Right atrium auricular region (tissue), 2 donors: ENCODE results near the gene EIF4E2. TPM values are rescaled to one million over a fixed set of nuclear protein-coding genes. Genes with fewer than 3 reads are reported as not detected.

ENCODE experiments used
- DNase-seq: peaks from one replicate; pipeline ENCODE4 v3.0.0-alpha.2; 2019; ENCODE audit warnings: low spot score
- H3K27ac ChIP-seq, 2 donors: fragments of 200-600 bp; sonication (generic); 1 replicate in 1 of 2; 2 replicates in 1 of 2; pipeline ENCODE4 v1.5.1; 2016 to 2019
- H3K27me3 ChIP-seq, 2 donors: fragments of 200-600 bp; sonication (generic); one replicate each; pipeline versions ENCODE4 v1.5.1 to v1.6.0; 2017 to 2019
- H3K36me3 ChIP-seq: fragments of 200-600 bp; sonication (generic); one replicate; pipeline ENCODE4 v1.5.1; 2016
- H3K4me1 ChIP-seq, 2 donors: fragments of 200-600 bp; sonication (generic); one replicate each; pipeline versions ENCODE4 v1.5.1 to v1.6.0; 2017 to 2019
- H3K4me3 ChIP-seq, 2 donors: fragments of 200-600 bp; sonication (generic); 1 replicate in 1 of 2; 2 replicates in 1 of 2; pipeline ENCODE4 v1.5.1; 2017 to 2019; ENCODE audit warnings: mild to moderate bottlenecking in 1 of 2, moderate library complexity in 1 of 2
- H3K9me3 ChIP-seq, 2 donors: fragments of 200-600 bp; sonication (generic); one replicate each; pipeline ENCODE4 v1.5.1; 2019
- CTCF ChIP-seq, 2 donors: fragments of 200-600 bp; sonication (generic); IDR thresholded peaks; one replicate each; pipeline ENCODE4 v1.5.1; 2019; ENCODE audit warnings: antibody characterized with exemption in 2 of 2
- total RNA-seq, 2 donors: library from RNA; depleted of rRNA; stranded (reverse); fragments of >200 nt; gene quantifications; one replicate each; pipeline ENCODE4 v1.1.0, GENCODE V29; 2016

EIF4E2 gene
- total RNA-seq, 2 donors from 2014 or later = 23.3 to 23.4 TPM

GRCh38 chr2:232613538-232614134 is 63.1 kb downstream of the EIF4E2 start:
- Histone ChIP-seq H3K36me3 (no peaks in the 10 kb centered on the region), H3K27me3 (no peaks in the 10 kb centered on the region), H3K9me3 (no peaks in the 10 kb centered on the region), H3K4me1 (no peaks in the 10 kb centered on the region), H3K27ac (no peak overlapping the region), H3K4me3 (no peak overlapping the region)
- no peak for TF ChIP-seq CTCF (IDR thresholded peaks at IDR 0.05)
- no peak for DNase-seq

- TF ChIP-seq CTCF (IDR thresholded peaks at IDR 0.05) = no peak
- Histone ChIP-seq H3K9me3 (no peaks in the 10 kb centered on the region), H3K27ac (no peak overlapping the region)
Measured at GRCh38 chr2:232615339-232615738, 64.8 kb downstream of the EIF4E2 start.

More at GRCh38 chr2:232615339-232615738, 64.8 kb downstream of the EIF4E2 start:
- DNase-seq = no peak
- H3K36me3 ChIP-seq = no peaks in the 10 kb centered on the region
- H3K4me3 ChIP-seq = no peak overlapping the region
- no peaks in the 10 kb centered on the region for H3K27me3 ChIP-seq
- H3K4me1 ChIP-seq = no peaks in the 10 kb centered on the region

Other genes with a start within 250 kb of the EIF4E2 start
- not detected for gene ALPP, start 171.9 kb upstream of the EIF4E2 start, total RNA-seq
- not detected for gene ALPG, start 143.8 kb upstream of the EIF4E2 start, total RNA-seq
- not detected for gene ALPI, start 94.5 kb upstream of the EIF4E2 start, total RNA-seq
- gene ECEL1, start 62.9 kb upstream of the EIF4E2 start, total RNA-seq = not detected
- under 1 TPM in 1 of 2 donors, not detected in 1; 0.20 TPM for gene PRSS56, start 30.3 kb upstream of the EIF4E2 start, total RNA-seq
- under 1 TPM in 1 of 2 donors, not detected in 1; 0.19 TPM for gene CHRND, start 24.5 kb upstream of the EIF4E2 start, total RNA-seq
- not detected for gene CHRNG, start 11.0 kb upstream of the EIF4E2 start, total RNA-seq
- gene TIGD1, start 132 bp upstream of the EIF4E2 start, total RNA-seq = 1 to 10 TPM; 1.7 to 2.0 TPM
- gene EFHD1, start 82.9 kb downstream of the EIF4E2 start, total RNA-seq = 10 to 100 TPM; 11.4 to 11.5 TPM
- gene GIGYF2, start 146.6 kb downstream of the EIF4E2 start, total RNA-seq = 10 to 100 TPM; 48.4 to 57.1 TPM
- gene KCNJ13, start 225.9 kb downstream of the EIF4E2 start, total RNA-seq = not detected